Stimulated activated CD8-positive, alpha-beta memory T cell treated with anti-CD3 and anti-CD28 coated beads, Interleukin-4, amount 100 ng/mL, for 1 hour (primary cell): ENCODE data around the gene SMYD3.

Experiments used
- DNase-seq, 2 donors: peaks; one replicate each; pipeline ENCODE4 v3.0.0-alpha.2; 2020; ENCODE audit warnings: low read depth in 2 of 2, low spot score in 1 of 2

SMYD3 gene

DNA sequence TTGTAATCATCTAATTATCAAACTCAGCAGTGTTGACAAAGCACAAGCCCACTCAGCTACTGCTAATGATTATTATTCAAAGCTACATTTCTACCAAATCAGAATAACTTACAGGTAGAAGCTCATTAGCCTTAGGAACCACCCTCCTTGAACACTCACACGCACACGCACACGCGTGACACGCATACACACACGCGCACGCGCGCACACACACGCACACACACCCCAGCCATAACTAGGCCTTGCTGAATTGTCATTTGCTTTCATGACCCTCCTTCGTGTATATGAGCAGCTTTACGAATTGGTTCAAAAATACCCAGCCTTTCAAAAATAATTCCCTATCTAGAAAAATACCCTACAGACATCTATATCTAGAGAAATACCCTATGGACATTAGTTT is 195.6 kb downstream of the SMYD3 start:
- no peak for DNase-seq

DNA sequence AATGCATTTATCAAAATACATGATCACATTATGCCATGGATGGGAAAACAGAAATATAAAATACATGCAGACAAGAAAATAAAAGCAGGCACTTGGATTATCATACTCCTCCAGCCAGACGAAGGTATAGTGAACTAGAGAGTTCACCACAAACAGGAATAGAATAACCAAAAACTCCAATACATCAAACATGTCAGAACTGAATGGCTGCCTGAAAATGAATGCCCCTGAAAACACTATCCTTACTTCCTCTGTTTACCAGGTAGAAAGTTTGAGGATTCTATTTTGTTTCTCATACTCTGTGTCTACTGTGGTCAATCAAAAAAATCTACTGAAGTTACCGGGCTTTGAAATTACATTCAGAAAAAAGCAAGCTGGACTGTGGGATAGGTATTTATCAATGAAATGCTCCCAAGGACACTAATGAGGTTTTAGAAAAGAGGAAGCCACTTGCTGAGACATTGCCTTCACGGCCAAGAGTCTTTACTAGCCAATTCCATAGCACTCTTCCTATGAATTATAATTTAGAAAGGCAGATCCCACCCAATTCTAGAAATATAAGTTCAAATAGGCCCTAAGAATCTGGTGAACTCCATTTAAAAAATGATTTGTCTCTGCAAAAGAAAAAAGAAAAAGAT is 197.7 kb downstream of the SMYD3 start:
- DNase-seq, result no peak

DNA sequence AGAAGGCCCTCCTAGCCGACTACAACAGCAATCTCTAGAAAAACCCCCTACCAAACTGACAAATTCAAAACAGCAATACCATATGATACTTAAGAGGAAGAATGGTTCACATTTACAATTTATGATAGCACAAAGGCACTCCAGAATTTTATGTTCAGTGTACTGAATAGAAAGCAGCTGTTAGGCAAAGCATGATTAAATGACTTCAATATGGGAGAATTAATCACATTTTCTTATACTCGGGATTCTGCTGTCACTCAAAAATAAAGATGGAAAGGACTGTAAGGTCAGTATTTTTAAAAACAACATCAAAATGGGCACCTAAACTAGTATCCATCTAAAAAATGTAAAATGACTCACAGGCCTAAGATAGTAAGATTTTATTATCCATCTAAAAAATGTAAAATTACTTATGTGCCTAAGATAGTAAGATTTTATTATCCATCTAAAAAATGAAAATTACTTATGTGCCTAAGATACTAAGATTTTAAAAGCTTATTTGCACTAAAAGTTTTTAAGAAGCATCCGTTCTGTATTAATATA is 198.5 kb downstream of the SMYD3 start:
- DNase-seq, result no peak

DNA sequence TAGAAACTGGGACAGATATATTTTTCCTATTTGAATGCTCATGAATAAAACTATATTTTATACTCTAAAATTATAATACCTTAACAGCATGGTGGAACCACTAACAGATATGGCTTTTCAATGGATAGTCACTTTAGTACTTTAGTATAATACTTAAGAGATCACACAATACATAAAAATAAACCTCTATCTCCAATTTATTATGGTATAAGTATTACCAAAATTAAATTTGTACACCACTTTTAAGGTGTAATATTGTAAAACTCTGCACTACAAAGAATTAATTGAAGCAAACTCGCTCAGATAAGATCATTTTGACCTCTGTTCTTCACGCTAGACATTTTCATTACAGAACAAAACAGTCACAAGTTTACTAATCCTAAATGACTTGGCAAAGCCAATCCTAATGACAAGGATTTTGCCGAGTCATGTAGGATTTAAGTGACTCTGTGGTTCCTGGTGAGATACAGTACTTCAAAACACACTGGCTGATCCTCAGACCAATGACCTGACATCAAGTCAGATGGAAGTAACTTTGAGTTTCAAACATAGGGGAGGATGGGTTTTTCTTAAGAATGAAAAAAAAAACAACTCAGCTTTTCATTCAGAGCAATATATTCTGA is 200.6 kb downstream of the SMYD3 start:
- DNase-seq, result no peak

DNA sequence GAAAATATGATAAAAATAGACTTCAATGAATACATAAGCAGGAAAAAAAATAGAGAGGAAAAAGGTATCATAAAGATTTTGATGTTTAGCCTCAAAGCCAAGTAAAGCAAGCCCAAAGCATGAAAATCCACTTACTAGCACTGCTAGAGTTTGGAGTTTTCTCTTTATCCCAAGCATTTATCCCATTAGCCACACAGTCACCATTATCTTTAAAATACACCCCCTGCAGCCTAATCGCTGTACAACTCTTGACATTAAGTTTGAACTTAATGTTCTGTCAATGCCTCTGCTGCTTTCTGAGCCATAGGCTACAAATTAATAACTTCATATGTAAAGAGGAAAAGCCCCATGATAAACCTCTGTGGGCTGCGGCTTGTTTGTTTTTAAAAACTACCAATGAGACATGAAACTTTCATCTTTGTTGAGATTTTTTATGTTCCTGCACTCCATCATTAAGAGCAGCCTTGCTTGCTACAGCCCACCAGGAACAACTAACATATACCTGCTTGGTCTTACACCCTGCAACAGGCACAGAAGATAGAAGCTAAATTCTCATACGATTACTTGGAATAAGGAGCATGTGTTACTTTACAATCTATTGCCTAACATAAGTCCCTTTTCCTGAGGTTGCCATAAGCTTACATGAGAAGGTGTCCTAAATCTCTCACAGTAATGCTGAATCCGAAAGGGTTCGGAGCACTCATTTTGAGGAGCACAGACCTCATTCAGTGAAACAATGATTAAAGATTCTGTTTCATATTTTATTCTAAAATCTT is 202.4 kb downstream of the SMYD3 start:
- no peak for DNase-seq

DNA sequence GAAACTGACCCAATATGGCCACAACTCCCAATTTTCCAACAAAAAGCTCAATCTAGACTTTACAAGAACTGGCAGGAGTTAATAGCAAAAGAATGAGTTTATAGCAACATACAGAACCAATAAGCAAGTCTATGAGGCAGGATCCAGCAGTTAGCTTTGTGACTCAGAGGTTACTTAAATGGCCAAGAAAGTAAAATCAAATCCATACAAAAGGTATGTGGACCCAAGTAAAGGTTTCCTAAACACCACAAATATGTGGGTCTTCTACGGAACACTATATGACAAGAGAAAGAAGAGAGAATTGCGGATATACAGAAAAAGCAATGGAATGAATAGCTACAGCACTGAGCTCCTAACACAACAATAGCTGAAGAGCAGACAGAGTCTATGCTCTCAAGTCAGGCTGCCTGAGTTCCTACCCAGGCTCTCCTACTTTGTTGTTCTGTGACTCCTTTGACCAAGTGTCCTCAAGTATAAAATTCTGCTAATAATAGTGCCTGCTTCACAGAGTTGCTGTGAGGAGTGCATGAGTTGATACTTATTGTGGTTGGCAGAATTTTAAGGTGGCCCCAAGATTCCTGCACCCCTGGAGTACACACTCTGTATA is 204.3 kb downstream of the SMYD3 start:
- DNase-seq, result no peak

DNA sequence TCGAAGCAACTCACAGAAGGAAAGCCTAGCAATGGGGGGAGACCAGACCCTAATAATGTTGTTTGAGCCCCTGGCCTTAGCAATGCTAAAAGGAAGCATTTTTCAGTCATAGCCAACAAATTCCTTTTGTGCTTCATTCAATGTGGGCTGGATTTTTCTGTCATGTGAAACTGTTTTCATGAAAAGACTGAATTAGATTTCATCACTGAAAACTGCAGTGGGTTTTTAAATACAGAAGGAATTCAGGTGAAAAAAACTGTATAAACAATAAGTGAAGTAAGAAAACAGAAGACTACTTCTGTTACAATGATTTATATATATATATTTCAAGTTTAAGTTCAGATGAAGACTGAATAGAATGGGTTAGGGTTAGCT is 204.8 kb downstream of the SMYD3 start:
- no peak for DNase-seq

DNA sequence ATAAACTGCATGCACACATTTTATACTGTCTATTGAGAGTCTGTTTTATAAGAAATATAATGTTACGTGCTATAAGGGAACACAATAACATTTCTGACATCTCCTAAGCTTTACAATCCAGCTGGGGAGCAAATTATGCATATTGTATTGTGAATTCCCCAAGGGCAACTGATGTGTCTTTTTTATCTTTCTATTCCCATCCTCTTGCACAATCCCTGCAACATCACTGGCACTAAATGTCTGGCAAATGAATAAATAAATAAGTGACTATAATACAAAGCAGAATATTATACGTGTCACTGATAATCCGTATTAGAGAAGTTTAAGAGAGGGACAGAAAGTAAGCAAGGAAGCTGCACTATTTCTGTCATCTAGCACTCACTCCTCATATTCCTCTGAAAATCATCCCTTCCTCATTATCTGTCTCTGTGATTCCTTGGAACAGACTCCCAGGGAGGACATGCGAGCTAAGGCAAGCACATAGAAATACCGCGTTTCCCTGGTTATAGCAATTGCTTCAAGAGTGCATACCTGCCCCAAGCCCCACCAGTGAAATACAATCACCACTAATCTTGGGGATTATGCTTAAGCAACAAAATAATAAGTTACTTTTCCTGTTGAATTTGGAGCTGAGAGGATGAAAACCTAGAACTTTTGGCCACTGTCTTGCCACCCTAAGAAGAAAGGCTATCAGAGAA is 205.4 kb downstream of the SMYD3 start:
- DNase-seq, result no peak

DNA sequence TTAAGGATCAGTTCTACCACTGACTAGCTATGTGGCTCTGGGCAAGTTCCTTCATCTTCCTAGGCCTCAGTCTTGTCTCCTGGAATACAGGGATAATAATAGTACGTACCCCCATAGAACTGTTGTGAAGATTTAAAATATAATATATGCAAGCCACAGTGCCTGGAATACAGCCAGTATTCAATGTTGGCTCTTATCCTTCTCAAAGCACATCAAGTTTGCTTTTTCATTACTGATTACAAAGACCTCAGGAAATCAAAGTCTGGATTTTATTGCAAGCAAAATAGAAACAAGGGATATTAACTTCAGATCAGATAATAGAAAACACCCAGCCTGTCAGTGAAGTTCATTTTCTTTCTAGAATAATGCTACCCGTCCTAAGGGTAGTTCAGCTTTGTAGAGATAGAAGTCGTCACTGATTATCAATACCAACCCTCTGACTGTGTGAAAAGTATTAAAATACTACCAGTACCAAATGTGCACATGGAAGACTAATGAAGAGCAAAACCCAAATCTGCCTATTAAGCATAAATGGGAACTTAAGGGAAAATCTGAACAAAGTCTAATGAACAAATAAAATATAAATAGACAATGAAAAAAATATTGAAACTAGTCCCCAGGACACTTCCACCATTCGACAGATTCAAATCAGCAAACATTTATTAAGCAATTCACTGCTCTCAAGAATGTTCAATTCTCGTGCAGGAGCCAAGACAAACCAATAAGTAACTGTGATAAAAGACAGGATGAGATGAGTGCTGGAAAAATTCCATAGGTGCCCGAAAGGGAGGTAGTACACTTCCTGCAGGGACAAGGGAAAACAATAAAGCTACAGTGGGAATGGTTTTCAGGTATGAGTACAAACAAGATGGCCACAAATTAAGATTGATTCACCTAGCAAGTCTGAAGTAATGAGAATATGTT is 206.2 kb downstream of the SMYD3 start:
- no peak for DNase-seq

DNA sequence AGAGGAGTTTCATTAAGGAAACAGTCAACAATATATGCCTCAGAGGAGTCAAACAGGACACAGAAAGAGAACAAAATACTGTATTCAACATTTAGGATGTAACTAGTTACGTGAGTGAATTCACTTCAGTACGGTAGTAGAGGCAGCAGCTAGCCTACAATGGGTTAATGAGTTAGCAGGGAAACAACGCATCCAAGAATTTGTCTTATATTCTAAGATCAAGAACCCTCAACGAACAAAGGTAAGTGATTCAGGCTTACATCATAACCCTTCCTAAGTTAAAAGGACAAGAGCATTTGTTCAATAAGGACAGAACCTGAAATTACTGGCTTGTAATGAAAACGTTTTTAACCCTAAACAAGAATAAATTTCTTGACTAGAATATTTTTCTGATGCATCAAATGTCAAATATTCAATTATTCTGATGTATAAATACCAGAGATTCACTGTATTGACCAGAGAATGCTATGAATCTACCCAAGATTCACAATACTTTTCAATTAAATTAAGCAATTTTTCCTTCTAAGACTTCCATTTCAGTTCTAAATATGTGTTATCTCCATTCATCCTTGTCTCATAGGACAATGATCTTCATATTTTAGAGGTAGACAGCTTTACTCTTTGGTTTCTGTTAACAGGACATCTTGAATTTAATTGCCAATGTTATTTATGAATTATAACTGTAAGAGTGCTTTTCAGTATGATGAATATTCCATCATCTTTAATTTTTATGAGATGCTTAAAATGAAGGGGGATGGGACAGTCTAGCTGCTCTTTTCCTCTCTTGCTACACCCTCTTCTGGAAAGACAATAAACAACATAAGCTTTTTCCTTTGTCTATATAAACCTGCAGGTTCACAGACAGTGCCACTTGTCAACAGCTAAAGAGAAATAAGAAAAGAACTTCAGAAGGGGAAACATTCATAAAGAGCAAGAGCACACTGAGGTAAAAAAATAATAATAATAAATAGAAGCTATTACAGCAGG is 209.5 kb downstream of the SMYD3 start:
- DNase-seq, result no peak

DNA sequence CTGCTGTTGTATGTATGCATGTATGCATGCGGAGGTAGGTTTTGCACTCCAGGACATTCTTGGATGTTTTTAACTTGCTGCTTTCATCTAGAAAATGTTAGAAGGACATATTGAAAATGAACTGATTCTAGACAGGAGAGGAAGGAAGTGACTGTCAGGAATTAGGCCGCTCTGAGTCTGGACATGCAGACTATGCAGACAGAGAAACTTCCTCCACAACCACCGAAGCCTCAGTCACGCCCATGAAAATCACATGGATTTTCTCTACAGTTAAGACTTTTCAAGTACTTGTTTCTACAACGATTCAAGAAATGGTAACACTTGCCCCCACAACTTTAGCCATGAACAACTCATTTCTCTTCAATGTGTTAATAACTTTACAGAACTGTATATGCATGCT is 211.1 kb downstream of the SMYD3 start:
- no peak for DNase-seq

DNA sequence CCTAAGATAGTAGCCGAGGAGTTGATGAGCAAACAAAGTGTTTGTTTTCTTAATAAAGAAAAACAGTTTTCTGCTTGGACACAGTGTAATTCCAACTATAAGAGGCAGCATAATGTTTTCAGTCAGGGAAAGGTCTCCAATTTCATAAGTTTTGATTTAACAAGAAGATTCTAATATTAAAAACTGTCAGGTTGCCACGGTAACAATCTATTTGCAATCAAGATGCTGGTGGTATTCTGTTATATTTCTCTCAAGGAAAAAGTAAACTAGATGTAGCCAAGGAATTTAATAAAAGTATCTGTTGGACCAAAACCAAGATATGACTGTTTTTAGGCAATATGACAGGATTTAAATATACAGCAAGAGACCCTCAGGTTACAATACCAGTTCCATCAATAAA is 211.7 kb downstream of the SMYD3 start:
- DNase-seq, result no peak

DNA sequence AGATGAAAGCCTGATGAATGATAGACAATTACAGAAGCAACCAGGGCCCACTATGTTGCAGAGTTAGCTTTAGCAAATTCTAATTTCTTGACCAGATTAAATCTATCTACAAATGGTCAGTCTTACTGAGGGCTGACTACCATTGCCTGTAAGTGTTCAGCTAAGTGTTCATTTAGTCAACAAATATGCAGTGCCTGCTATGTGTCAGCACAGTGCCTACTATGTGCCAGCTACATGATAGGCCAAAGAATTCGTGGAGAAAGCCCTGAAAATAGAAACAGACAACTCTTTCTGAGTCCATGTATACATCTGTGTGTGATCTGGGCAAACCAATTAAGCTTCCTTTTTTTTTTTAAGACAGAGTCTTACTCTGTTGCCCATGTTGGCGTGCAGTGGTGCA is 212.8 kb downstream of the SMYD3 start:
- no peak for DNase-seq

DNA sequence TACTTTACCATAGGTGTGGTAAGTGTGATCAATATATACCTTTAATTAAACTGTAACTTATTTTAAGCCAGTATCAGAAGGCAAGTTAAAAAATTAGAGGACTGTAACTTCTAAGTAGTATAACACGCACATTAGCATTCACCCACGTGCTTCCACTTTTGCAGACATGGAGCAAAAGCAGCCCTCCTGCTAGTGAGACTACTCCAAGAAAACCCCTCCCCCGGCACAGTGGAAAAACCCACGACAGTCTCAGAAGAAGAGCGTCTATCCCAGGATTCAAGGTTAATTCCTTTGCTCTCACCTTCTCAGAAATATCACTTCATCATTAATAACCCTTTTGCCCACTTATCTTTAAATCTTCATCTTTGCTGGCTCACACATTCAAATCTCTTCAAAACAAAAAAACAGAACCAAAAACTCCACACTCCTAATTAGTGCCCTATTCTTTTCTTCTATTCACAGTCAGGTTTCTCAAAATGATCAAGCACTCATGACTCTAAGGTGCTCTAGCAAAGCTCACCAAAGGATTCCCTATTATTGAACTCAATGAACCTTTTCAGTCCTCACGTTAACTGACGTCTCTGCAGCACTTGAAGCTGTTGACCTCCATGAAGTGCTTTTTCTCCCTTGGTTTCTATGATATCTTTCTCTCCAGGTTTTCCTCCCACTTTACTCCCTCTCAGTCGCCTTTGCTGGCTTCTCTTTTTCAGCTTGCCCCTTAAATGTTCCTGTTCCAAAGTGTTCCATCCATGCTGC is 213.5 kb downstream of the SMYD3 start:
- no peak for DNase-seq

DNA sequence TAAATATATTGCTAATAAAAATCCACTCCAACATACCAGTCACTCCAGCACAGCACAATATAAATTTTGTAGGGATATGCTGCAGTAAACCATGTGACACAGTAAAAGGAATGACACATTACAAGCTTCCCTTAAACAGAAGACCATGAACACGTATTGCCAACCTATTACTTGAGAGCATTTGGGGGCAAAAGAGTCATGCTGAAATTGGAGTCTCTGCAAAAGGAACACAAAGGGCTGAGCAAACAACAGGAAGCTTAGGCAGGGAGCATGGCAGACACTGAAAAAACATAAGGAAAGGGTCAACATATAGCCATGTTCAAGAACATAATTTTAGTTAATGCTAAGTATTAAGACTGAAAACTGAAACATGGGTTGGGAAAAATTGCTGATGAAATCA is 214.5 kb downstream of the SMYD3 start:
- no peak for DNase-seq

DNA sequence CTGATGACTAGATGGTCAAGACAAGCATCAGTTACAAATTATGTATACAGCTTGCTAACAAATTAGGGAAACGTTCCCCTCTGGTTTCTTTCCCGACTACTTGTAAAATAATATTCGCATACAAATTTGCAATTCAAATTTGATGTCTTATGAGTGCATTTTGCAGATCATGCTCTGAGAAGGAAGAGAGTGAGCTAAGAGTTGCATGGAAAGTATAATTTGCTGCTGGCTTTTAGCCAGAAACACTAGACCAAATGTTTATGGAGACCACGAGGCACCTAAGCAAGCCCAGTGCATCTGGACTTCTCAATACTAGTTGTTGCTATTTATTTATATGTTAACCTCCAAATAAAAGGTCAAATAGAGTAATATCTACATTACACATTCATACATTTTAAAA is 216.0 kb downstream of the SMYD3 start:
- DNase-seq, result no peak

DNA sequence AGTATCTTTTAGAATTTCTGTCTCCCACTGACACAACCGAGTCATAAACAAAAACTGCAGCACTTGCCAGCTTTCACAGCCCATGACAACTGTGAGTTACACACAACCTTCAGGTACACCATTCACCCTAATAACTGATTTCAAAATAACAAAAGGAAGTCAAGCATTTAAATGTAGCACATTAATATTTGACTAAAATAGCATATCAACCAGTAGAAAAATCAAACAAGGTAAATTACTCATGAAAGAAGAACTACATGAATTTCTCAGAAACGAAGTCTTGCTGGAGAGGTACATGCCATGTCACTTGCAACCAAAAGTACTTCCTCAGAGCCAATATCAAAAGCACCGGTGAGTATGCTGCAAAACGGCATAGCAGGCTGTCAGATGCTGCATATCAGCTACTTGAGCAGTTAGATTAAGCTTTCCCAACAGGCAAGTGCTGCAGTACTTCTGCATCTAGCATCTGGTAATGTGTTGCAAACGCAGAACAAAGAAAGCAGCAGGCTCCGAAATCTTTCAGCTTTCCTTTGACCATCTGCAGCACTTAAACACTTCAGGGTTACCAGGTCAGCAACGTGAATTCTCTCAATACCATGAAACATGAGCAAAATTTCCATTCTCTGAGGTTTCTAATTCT is 223.2 kb downstream of the SMYD3 start:
- DNase-seq, result no peak

DNA sequence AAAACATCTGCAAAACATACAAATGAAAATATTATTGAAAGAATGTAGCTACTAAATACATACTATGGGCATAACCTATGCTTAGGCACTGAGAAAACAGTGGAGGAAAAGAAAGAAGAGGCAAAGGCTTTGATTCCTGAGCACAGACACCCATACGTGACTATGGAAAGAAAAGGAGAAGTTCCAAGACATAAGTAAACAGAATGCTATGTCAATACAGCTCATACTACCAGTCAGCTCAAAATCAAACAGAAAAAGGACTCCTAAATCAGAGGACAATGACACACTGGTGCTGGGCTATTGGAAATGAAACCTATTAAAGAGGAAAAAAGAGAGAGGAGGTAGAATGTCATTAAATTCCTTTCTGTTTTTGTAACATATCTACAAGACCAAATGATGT is 225.4 kb downstream of the SMYD3 start:
- no peak for DNase-seq
